GM10266 (cell line): ENCODE data around the gene SPDYE6.
"Not testable (repeated sequence)": the region's sequence is repeated elsewhere in the genome, so short reads cannot be mapped to it uniquely, and the experiment has no call there.

Source experiments
- DNase-seq: peaks from one replicate; pipeline ENCODE4 v3.0.0; 2012; ENCODE audit errors: extremely low spot score
- TF ChIP-seq, protein P1 (sequence below): IDR thresholded peaks from 2 replicates; pipeline ENCODE4 v1.5.1; 2012; ENCODE audit warnings: mild to moderate bottlenecking, low read depth; ENCODE audit not compliant: control insufficient read depth, insufficient read depth; ENCODE audit errors: missing control alignments

Gene SPDYE6

DNA sequence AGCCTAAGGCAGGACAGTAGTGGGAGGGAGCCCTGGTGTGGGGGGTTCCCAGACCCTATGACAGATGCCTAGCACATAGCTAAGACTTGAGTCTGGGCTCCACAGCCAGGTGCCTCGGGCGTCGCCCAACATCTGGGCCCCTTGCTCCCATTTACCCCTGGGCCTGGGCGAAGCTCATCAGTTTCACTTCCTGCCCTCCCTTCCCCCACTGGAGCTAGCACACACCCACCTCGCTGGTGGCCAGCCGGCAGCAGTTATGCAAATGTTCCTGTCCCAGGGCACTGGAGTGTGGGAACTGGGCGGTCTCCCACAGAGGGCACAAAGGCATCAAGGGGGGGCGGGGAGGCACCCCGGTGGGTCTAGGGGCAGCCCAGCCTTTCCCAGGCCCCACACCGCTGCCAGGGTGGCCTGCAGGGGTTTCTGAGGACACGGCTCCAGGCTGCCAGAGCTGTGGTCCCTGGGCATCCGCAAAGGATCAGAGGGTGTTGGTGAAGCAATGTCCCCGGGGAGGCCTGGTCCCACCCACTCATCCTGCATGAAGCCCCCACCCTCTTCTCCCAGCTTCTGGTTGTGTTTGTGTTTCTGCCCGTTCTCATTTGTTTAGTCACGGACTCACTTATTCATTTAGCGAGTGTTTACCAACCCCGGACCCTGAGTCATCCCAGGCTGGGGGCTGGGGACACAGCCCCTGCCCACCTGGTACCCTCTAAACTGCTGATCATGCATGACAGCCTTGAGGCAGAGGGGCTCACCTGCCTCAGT is 49.1 kb downstream of the SPDYE6 start:
- TF ChIP-seq, protein P1, sequence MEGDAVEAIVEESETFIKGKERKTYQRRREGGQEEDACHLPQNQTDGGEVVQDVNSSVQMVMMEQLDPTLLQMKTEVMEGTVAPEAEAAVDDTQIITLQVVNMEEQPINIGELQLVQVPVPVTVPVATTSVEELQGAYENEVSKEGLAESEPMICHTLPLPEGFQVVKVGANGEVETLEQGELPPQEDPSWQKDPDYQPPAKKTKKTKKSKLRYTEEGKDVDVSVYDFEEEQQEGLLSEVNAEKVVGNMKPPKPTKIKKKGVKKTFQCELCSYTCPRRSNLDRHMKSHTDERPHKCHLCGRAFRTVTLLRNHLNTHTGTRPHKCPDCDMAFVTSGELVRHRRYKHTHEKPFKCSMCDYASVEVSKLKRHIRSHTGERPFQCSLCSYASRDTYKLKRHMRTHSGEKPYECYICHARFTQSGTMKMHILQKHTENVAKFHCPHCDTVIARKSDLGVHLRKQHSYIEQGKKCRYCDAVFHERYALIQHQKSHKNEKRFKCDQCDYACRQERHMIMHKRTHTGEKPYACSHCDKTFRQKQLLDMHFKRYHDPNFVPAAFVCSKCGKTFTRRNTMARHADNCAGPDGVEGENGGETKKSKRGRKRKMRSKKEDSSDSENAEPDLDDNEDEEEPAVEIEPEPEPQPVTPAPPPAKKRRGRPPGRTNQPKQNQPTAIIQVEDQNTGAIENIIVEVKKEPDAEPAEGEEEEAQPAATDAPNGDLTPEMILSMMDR: no peak
- DNase-seq: peak; percentile 81

DNA sequence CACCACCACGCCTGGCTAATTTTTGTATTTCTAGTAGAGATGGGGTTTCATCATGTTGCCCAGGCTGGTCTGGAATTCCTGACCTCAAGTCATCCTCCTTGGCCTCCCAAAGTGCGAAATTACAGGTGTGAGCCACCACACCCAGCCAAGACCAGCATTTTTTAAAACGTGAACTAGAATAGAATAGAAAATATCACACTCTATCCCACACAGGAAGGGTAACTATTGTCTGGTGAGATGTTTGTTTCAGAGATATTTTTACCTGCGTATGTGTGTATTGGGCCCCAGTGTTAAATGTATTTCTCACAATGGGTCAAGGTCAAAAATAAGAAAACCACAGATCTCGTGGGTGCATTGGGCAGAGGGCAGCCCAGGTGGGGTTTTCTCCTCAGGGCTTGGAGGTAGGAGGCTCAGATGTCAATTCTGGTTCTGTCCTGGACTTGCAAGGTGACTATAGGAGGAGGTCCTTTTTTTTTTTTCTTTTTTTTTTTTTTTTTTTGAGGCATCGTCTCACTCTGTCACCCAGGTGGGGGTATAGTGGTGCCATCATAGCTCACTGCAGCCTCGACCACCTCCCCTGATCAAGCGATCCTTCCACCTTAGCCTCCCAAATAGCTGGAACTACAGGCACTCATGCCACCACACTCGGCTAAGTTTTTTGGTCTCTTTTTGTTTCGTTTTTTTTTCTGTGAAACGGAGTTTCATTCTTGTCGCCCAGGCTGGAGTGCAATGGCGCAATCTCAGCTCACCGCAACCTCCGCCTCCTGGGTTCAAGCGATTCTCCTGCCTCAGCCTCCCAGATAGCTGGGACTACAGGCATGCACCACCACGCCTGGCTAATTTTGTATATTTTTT is 50.6 kb downstream of the SPDYE6 start:
- TF ChIP-seq, protein P1: no peak
- no peak for DNase-seq

DNA sequence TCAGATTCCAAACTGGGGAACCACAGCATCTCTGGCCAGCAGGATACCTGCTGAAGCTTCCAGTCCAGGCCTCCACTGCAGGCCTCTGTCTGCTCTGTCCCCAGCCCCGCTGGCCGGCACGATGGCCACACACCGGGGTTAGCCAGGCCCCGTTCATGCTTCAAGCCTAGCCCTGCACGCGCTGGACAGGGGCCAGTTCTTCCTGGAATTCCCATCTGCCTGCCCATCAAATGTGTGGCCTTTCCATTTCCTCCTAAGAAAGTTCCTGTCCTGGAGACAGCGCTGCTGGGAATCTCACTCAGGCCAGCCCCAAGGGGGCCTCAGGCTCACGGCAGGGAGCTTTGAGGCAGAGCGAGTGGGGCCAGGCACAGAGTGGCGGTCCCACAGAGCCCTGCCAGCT is 51.6 kb downstream of the SPDYE6 start:
- TF ChIP-seq, protein P1: no peak
- no peak for DNase-seq

DNA sequence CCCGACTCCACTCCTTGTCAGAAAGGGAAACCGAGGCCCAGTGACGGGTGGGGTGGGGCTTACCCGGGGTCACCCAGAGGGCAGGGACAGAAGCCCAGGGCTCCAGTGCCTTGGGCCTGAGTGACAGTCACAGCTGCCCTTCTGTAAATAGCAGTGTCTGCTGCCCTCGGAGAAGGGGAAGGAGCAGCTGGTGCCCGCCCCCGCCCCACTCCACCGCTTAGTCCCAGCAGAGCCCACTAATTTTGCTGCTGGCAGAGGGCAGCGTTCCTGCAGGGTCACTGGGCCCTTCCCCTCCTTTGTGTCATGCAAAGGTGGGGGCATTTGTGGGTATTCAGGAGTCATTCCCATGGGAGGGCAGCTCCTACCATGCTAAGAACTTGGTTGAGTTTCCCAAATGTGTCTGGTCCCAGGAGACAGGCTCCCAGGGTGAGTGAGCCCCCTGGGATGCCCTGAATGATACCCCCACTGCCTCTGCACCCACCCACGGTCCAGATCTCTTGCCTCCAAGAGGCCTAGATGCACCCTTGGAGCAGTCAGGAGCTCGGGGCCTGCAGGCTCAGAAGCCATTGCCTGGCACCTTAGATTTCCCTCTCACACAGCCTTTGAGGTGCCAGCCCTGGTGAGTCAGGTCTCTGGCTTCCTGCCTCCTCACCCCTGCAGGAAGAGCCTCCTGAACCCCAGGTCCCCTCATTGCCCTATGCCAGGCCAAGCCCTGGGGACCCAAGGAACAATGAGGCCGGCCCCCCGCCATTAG is 52.4 kb downstream of the SPDYE6 start:
- DNase-seq: no peak
- TF ChIP-seq, protein P1: no peak

DNA sequence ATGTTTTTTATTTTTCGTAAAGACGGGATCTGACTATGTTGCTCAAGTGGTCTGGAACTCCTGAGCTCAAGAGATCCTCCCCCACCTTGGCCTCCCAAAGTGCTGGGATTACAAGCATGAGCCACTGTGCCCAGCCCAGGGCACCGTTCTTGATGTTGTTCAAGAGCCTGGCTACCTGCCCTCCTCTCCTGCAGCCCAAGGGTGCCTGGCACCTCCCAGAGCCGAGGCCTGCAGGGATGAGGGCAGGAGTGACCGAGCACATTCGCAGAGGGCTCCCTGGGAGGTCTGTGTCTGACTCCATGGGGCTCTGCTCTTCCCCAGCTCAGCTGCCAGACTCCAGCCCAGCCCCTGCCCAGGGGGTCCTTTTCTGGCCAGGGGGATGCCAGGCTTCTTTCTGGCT is 54.2 kb downstream of the SPDYE6 start:
- TF ChIP-seq, protein P1: no peak
- DNase-seq: no peak

DNA sequence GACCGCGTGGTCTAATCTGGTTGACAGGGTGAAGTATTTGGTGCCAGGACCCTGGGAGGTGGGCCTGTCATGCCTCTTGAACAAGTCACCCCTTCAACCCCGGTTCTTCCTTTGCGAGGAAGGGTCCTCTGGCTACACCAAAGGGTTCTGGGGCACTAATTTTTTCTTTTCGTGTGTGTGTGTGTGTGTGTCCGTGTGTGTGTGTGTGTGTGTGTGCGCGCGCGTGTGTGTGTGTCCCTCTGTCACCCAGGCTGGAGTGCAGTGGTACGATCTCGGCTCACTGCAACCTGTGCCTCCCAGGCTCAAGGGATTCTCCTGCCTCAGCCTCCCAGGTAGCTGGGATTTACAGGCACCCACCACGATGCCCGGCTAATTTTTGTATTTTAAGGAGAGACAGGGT is 54.9 kb downstream of the SPDYE6 start:
- DNase-seq: not testable (repeated sequence)

DNA sequence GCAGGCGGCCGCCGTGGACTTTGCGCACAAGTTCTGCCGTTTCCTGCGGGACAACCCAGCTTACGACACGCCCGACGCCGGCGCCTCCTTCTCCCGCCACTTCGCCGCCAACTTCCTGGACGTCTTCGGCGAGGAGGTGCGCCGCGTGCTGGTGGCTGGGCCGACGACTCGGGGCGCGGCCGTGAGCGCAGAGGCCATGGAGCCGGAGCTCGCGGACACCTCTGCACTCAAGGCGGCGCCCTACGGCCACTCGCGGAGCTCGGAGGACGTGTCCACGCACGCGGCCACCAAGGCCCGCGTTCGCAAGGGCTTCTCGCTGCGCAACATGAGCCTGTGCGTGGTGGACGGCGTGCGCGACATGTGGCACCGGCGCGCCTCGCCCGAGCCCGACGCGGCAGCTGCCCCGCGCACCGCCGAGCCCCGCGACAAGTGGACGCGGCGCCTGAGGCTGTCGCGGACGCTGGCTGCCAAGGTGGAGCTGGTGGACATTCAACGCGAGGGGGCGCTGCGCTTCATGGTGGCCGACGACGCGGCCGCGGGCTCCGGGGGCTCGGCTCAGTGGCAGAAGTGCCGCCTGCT is 55.5 kb downstream of the SPDYE6 start:
- TF ChIP-seq, protein P1: no peak
- no peak for DNase-seq
